SK-N-SH (cell line): ENCODE data around the gene TRIL. TPM values are rescaled to one million over a fixed set of nuclear protein-coding genes. Genes with fewer than 3 reads are reported as not detected.

Experiments
- CTCF ChIA-PET: fragments of 300-600, 350-600 bp; formaldehyde crosslinking; extraction: SDS; loops from one replicate; lab custom pipeline; 2021; lab: Yijun Ruan, JAX
- POLR2A ChIA-PET: fragments of 350-600 bp; sonication (Branson Sonifier 250); formaldehyde crosslinking; extraction: SDS; loops from one replicate; lab custom pipeline; 2020; ENCODE audit warnings: antibody characterized with exemption, inconsistent platforms; lab: Yijun Ruan, JAX
- DNase-seq: peaks from one replicate; pipeline ENCODE4 v3.0.0; 2012
- H2AFZ ChIP-seq: fragments of 200-600 bp; sonication (generic); 2 replicates; pipeline ENCODE4 v1.8.1; 2016; ENCODE audit warnings: antibody characterized with exemption, mild to moderate bottlenecking, low read depth
- H3F3A ChIP-seq: fragments of 200-600 bp; sonication (generic); replicated peaks from 2 replicates; pipeline ENCODE3; 2016; ENCODE audit warnings: antibody characterized with exemption, mild to moderate bottlenecking; ENCODE audit not compliant: insufficient read depth
- H3K27ac ChIP-seq, 2 experiments: fragments of 200-500 bp in 1 of 2; fragments of 200-600 bp in 1 of 2; sonication (Bioruptor generic) in 1 of 2; sonication (generic), shearing (Covaris generic) in 1 of 2; 2 replicates each; pipeline versions ENCODE4 v1.5.1 to v1.6.1; 2014 to 2016; ENCODE audit warnings: low read depth in 2 of 2, inconsistent platforms in 1 of 2, low read length in 1 of 2, mild to moderate bottlenecking in 1 of 2, mixed read lengths in 1 of 2
- H3K27me3 ChIP-seq: fragments of 200-600 bp; sonication (generic), shearing (Covaris generic); 2 replicates; pipeline ENCODE4 v1.6.1; 2016; ENCODE audit warnings: mixed run types; ENCODE audit not compliant: insufficient read depth
- H3K36me3 ChIP-seq, 2 experiments: fragments of 200-500 bp in 1 of 2; fragments of 200-600 bp in 1 of 2; sonication (Bioruptor generic) in 1 of 2; sonication (generic) in 1 of 2; replicated peaks in 1 of 2; 2 replicates each; pipeline versions ENCODE3 to v1.5.1; 2014 to 2016; ENCODE audit warnings: low read length in 1 of 2, mild to moderate bottlenecking in 1 of 2; ENCODE audit not compliant: insufficient read depth in 2 of 2, control insufficient read depth in 1 of 2
- H3K4me1 ChIP-seq, 2 experiments: fragments of 200-500 bp in 1 of 2; fragments of 200-600 bp in 1 of 2; sonication (Bioruptor generic) in 1 of 2; sonication (generic), shearing (Covaris generic) in 1 of 2; 2 replicates each; pipeline versions ENCODE4 v1.5.1 to v1.6.1; 2014 to 2016; ENCODE audit warnings: low read depth in 1 of 2, low read length in 1 of 2, mixed run types in 1 of 2; ENCODE audit not compliant: insufficient read depth in 2 of 2, control insufficient read depth in 1 of 2
- H3K4me2 ChIP-seq: fragments of 200-600 bp; sonication (generic), shearing (Covaris generic); 2 replicates; pipeline ENCODE4 v1.6.1; 2017; ENCODE audit warnings: mixed run types
- H3K4me3 ChIP-seq, 2 experiments: fragments of 200-500 bp in 1 of 2; fragments of 200-600 bp in 1 of 2; sonication (Bioruptor generic) in 1 of 2; sonication (generic), shearing (Covaris generic) in 1 of 2; 2 replicates each; pipeline versions ENCODE4 v1.5.1 to v1.8.1; 2014 to 2016; ENCODE audit warnings: low read depth in 2 of 2, inconsistent platforms in 1 of 2, low read length in 1 of 2, mild to moderate bottlenecking in 1 of 2, mixed read lengths in 1 of 2, moderate library complexity in 1 of 2
- H3K79me2 ChIP-seq: fragments of 200-600 bp; sonication (generic); 2 replicates; pipeline ENCODE4 v1.8.1; 2017; ENCODE audit warnings: mild to moderate bottlenecking; ENCODE audit not compliant: insufficient read depth
- H3K9ac ChIP-seq: fragments of 200-600 bp; sonication (generic); 2 replicates; pipeline ENCODE4 v1.6.1; 2017; ENCODE audit warnings: mixed run types
- H3K9me2 ChIP-seq: fragments of 200-600 bp; sonication (generic); 2 replicates; pipeline ENCODE4 v1.6.1; 2017; ENCODE audit warnings: mixed run types
- H3K9me3 ChIP-seq: fragments of 200-600 bp; sonication (generic); 2 replicates; pipeline ENCODE4 v1.6.1; 2017; ENCODE audit warnings: mixed run types, mild to moderate bottlenecking, moderate library complexity
- H4K20me1 ChIP-seq: fragments of 200-600 bp; sonication (generic); 2 replicates; pipeline ENCODE4 v1.6.1; 2017; ENCODE audit warnings: mild to moderate bottlenecking, mixed run types; ENCODE audit not compliant: insufficient read depth
- CHD2 ChIP-seq: fragments of 150-350 bp; IDR thresholded peaks from 2 replicates; pipeline ENCODE4 v1.6.1; 2018; ENCODE audit warnings: low read length; ENCODE audit not compliant: partially characterized antibody
- CTCF ChIP-seq: fragments of 200-600 bp; sonication (generic); IDR thresholded peaks from 2 replicates; pipeline ENCODE4 v1.6.1; 2017; ENCODE audit warnings: antibody characterized with exemption, mild to moderate bottlenecking, moderate library complexity
- ELF1 ChIP-seq: IDR thresholded peaks from 2 replicates; pipeline ENCODE4 v1.4.0; 2012
- EP300 ChIP-seq, 2 experiments: IDR thresholded peaks; 2 replicates each; pipeline versions ENCODE4 v1.4.0 to v1.6.1; 2012; ENCODE audit warnings: borderline replicate concordance in 1 of 2, low read depth in 1 of 2, low read length in 1 of 2
- MAX ChIP-seq: IDR thresholded peaks from 2 replicates; pipeline ENCODE4 v1.4.0; 2012; ENCODE audit warnings: low read depth
- MEF2A ChIP-seq: IDR thresholded peaks from 2 replicates; pipeline ENCODE4 v1.4.0; 2012; ENCODE audit warnings: low read depth, borderline replicate concordance
- NRF1 ChIP-seq: IDR thresholded peaks from 2 replicates; pipeline ENCODE4 v1.6.1; 2012; ENCODE audit warnings: low read depth, mild to moderate bottlenecking, low read length
- PBX3 ChIP-seq: IDR thresholded peaks from 2 replicates; pipeline ENCODE4; 2012
- POLR2AphosphoS5 ChIP-seq: IDR thresholded peaks from 2 replicates; pipeline ENCODE4 v1.6.1; 2012; ENCODE audit warnings: low read depth, low read length
- RAD21 ChIP-seq: IDR thresholded peaks from 2 replicates; pipeline ENCODE4 v1.6.1; 2012; ENCODE audit warnings: mild to moderate bottlenecking, low read length
- RCOR1 ChIP-seq: fragments of 150-350 bp; IDR thresholded peaks from 2 replicates; pipeline ENCODE4 v1.6.1; 2017; ENCODE audit warnings: antibody characterized with exemption, low read length
- RFX5 ChIP-seq: IDR thresholded peaks from 2 replicates; pipeline ENCODE4 v1.6.1; 2012; ENCODE audit warnings: mild to moderate bottlenecking, improper control_type of control experiment, low read length
- SIN3A ChIP-seq: IDR thresholded peaks from 2 replicates; pipeline ENCODE4 v1.6.1; 2012; ENCODE audit warnings: low read depth, mild to moderate bottlenecking, low read length, moderate library complexity, borderline replicate concordance
- SMC3 ChIP-seq: IDR thresholded peaks from 2 replicates; pipeline ENCODE4 v1.6.1; 2012; ENCODE audit warnings: low read depth, low read length, improper control_type of control experiment
- TCF12 ChIP-seq: IDR thresholded peaks from 2 replicates; pipeline ENCODE4 v1.4.0; 2012
- WGBS: methylation state at CpG from one replicate; pipeline ENCODE4 v1.1.6; 2017; ENCODE audit warnings: low lambda C conversion rate; 5-methylcytosine and 5-hydroxymethylcytosine counted together
- polyA plus RNA-seq, 3 experiments: library from polyadenylated mRNA; depleted of rRNA; stranded (reverse); fragments of >200 nt; gene quantifications; 2 replicates each; pipeline ENCODE4 v1.2.3, GENCODE V29; 2012

Gene TRIL
- polyA plus RNA-seq, 1 of the 3 experiments (the other 2 are of a cell fraction): 0.18 TPM

GRCh38 chr7:28926871-28927597 is 31.1 kb downstream of the TRIL start:
- H3K9ac ChIP-seq: peak overlapping the region; percentile 42; the same call in 1 of the 2 replicates
- POLR2A ChIA-PET: interaction anchor here (0.6 to 3.1 kb wide), 6 partner anchors 12 to 482 kb away, joined by 3 to 25 read pairs (median 6); partner anchors contain the start of gene TRIL
- TF ChIP-seq CTCF (peak; percentile 99), ELF1 (peak; percentile 69; the same call in 1 of the 2 replicates), NRF1 (peak; percentile 12; the same call in 1 of the 2 replicates), RFX5 (peak; percentile 72; the same call in 1 of the 2 replicates), MAX (peak; percentile 63; the same call in 1 of the 2 replicates), TCF12 (peak; percentile 9; the same call in 1 of the 2 replicates), PBX3 (no peak), RAD21 (peak; percentile 99), SIN3A (no peak), CHD2 (no peak), RCOR1 (peak; percentile 69; the same call in 1 of the 2 replicates), MEF2A (no peak), POLR2AphosphoS5 (no peak), EP300 (IDR thresholded peaks at IDR 0.05; ENCODE audit: borderline replicate concordance in 1 of 2, low read depth in 1 of 2, low read length in 1 of 2) (peak in 1 of 2 experiments; percentile 42; a peak in 1 of 4 replicates), SMC3 (peak; percentile 94)
- TF ChIP-seq, all 33 proteins: peak for 10
- Histone ChIP-seq H3K9me3 (no peaks in the 10 kb centered on the region), H3K27me3 (0 out of 2 replicates have a peak, but pooled peaks cover 15% of the 10 kb centered on the region), H3K79me2 (no peaks in the 10 kb centered on the region), H3K27ac (peak overlapping the region in 1 of 2 experiments; percentile 45; a peak in 1 of 4 replicates), H3K4me1 (peaks cover 0 to 22% of the 10 kb centered on the region in 2 experiments; a peak in 3 of 4 replicates), H2AFZ (peak overlapping the region; percentile 80), H3K4me2 (peak overlapping the region; percentile 77), H4K20me1 (no peaks in the 10 kb centered on the region), H3F3A (no peaks in the 10 kb centered on the region), H3K9me2 (no peaks in the 10 kb centered on the region), H3K36me3 (no peaks in the 10 kb centered on the region), H3K4me3 (peak overlapping the region; percentile 55 to 65)
- CTCF ChIA-PET: interaction anchor here (0.6 to 19.1 kb wide), 95 partner anchors 11 to 1267 kb away, joined by 3 to 1647 read pairs (median 5); partner anchors contain the start of genes CPVL and TRIL
- 8% methylated on average over 22 of the region's 22 CpGs for WGBS
- DNase-seq: peak; percentile 72
